K562 (cell line): ENCODE results near the gene MYO1B.

Source experiments
- CREB5 ChIP-seq: fragments of 250-450 bp; sonication (Bioruptor Pico); IDR thresholded peaks from 2 replicates; pipeline ENCODE4 v1.5.0; 2020; ENCODE audit warnings: mild to moderate bottlenecking
- GTF3C2 ChIP-seq: IDR thresholded peaks from 3 replicates; pipeline ENCODE4 v1.6.1; 2011; ENCODE audit warnings: borderline replicate concordance, mild to moderate bottlenecking, moderate library complexity; ENCODE audit not compliant: insufficient read length; ENCODE audit errors: extremely low read depth
- HDAC6 ChIP-seq: IDR thresholded peaks from 2 replicates; pipeline ENCODE4 v1.6.1; 2012; ENCODE audit warnings: low read depth, mild to moderate bottlenecking, control low read depth, inconsistent platforms, low read length, moderate library complexity
- HEY1 ChIP-seq: fragments of 250-450 bp; sonication (Bioruptor Pico); IDR thresholded peaks from 2 replicates; pipeline ENCODE4 v1.5.0; 2020; ENCODE audit warnings: mild to moderate bottlenecking, moderate library complexity, borderline replicate concordance
- PHB ChIP-seq: fragments of 250-450 bp; sonication (Bioruptor Pico); IDR thresholded peaks from 2 replicates; pipeline ENCODE4 v1.5.0; 2021
- TARDBP ChIP-seq: fragments of 450-650 bp; IDR thresholded peaks from 2 replicates; pipeline ENCODE4 v1.6.1; 2016
- TCF7L2 ChIP-seq: fragments of 150-350 bp; IDR thresholded peaks from 2 replicates; pipeline ENCODE4 v1.6.1; 2016; ENCODE audit warnings: low read depth, mild to moderate bottlenecking, low read length, moderate library complexity
- THAP12 ChIP-seq: fragments of 250-450 bp; sonication (Bioruptor Pico); IDR thresholded peaks from 2 replicates; pipeline ENCODE4 v1.9.0; 2021; ENCODE audit warnings: mild to moderate bottlenecking, inconsistent platforms
- U2AF2 ChIP-seq: fragments of 200-400 bp; formaldehyde crosslinking; optimal IDR thresholded peaks from 2 replicates; pipeline ENCODE3; 2017; ENCODE audit warnings: low read depth, mild to moderate bottlenecking, low read length
- ZNF584 ChIP-seq: fragments of 200-800 bp; sonication (Bioruptor generic); IDR thresholded peaks from 2 replicates; pipeline ENCODE4 v1.6.1; 2016; ENCODE audit warnings: low read depth, mild to moderate bottlenecking, missing genetic modification characterization, missing compliant biosample characterization
- TF ChIP-seq, protein P1 (sequence below): fragments of 450-650 bp; formaldehyde crosslinking; IDR thresholded peaks from 2 replicates; pipeline ENCODE4 v1.4.0; 2022; ENCODE audit warnings: mild to moderate bottlenecking, moderate library complexity
- TF ChIP-seq, protein P2 (sequence below): sonication (generic); formaldehyde crosslinking; IDR thresholded peaks from 2 replicates; pipeline ENCODE4 v1.9.0; 2022; ENCODE audit warnings: mild to moderate bottlenecking, missing genetic modification reagents

- TF ChIP-seq, protein P1, sequence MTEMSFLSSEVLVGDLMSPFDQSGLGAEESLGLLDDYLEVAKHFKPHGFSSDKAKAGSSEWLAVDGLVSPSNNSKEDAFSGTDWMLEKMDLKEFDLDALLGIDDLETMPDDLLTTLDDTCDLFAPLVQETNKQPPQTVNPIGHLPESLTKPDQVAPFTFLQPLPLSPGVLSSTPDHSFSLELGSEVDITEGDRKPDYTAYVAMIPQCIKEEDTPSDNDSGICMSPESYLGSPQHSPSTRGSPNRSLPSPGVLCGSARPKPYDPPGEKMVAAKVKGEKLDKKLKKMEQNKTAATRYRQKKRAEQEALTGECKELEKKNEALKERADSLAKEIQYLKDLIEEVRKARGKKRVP (CRISPR knock-in tag): no peak
- TF ChIP-seq, protein P2, sequence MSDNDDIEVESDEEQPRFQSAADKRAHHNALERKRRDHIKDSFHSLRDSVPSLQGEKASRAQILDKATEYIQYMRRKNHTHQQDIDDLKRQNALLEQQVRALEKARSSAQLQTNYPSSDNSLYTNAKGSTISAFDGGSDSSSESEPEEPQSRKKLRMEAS (CRISPR knock-in tag): no peak
- no peak for TF ChIP-seq U2AF2
- no peak for TF ChIP-seq GTF3C2
- no peak for TF ChIP-seq TCF7L2
- no peak for TF ChIP-seq THAP12 (CRISPR knock-in tag)
- TF ChIP-seq TARDBP: no peak
- no peak for TF ChIP-seq HEY1 (CRISPR knock-in tag)
- TF ChIP-seq CREB5: no peak
- no peak for TF ChIP-seq ZNF584 (CRISPR knock-in tag)
- TF ChIP-seq HDAC6: no peak
- TF ChIP-seq PHB (CRISPR knock-in tag): no peak
Observed at GRCh38 chr2:191199929-191200512, 45.2 kb upstream of the MYO1B start.
